Measurements from ENCODE around the gene RPS6KA3. TPM values are rescaled to one million over a fixed set of nuclear protein-coding genes. Genes with fewer than 3 reads are reported as not detected.

RPS6KA3 gene
- total RNA-seq, 1 donor from 2014 or later = 43.0 TPM

DNA sequence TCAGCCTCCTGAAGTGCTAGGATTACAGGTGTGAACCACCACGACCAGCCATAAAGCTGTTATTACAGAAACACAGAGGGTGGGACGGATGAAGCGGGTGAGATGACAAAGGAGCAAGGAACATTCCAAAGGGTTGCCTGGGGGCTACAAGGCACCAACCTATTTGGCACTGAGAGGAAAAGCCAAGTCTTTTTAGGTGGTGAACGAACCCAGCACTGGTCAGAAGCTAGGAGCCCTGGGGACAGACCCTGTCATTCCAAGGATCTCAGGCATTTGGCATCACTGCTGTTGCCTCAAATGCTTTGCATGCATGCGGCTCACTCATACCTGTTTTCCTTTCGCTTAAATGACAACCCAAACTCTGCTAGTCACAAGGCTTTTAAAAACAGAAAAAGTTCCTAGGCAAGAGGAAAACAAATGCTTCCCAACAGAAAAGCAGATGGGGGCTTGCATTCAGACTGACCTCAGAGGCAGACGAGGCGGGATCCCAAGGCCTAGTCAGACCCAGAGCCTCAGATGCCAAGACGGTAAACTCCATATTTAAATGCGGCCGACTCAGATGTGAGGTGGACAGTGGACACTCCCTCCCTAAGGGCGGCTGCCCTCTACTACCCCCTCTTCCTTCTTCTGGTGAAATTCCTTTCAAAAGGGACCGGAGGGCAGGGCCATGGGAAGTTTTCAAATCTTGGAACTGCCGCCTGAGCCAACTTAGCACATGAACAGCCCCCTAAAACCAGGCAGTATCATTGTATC, 154.5 kb downstream of the RPS6KA3 start:
- no peaks in the 10 kb centered on the region for H3K36me3 ChIP-seq
- H3K27ac ChIP-seq = no peak overlapping the region
- TF ChIP-seq, protein P1, sequence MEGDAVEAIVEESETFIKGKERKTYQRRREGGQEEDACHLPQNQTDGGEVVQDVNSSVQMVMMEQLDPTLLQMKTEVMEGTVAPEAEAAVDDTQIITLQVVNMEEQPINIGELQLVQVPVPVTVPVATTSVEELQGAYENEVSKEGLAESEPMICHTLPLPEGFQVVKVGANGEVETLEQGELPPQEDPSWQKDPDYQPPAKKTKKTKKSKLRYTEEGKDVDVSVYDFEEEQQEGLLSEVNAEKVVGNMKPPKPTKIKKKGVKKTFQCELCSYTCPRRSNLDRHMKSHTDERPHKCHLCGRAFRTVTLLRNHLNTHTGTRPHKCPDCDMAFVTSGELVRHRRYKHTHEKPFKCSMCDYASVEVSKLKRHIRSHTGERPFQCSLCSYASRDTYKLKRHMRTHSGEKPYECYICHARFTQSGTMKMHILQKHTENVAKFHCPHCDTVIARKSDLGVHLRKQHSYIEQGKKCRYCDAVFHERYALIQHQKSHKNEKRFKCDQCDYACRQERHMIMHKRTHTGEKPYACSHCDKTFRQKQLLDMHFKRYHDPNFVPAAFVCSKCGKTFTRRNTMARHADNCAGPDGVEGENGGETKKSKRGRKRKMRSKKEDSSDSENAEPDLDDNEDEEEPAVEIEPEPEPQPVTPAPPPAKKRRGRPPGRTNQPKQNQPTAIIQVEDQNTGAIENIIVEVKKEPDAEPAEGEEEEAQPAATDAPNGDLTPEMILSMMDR (IDR thresholded peaks at IDR 0.05) = no peak
- no peak overlapping the region for H3K4me3 ChIP-seq
- intact Hi-C loops (cut with DNase I) = no loop called here
- no peak for DNase-seq (ENCODE audit: low spot score in 2 of 2)
- H3K27me3 ChIP-seq = peaks cover 5% of the 10 kb centered on the region
- H3K9me3 ChIP-seq = no peaks in the 10 kb centered on the region
- no peaks in the 10 kb centered on the region for H3K4me1 ChIP-seq

GRCh38 chrX:20111271-20111670, 155.4 kb downstream of the RPS6KA3 start:
- Histone ChIP-seq H3K4me3 (no peak overlapping the region), H3K27me3 (peaks cover 4% of the 10 kb centered on the region), H3K4me1 (no peaks in the 10 kb centered on the region), H3K9me3 (no peaks in the 10 kb centered on the region), H3K27ac (no peak overlapping the region), H3K36me3 (no peaks in the 10 kb centered on the region)
- TF ChIP-seq, protein P1 (IDR thresholded peaks at IDR 0.05) = no peak
- no peak for DNase-seq (ENCODE audit: low spot score in 2 of 2)
- intact Hi-C loops (cut with DNase I) = no loop called here

GRCh38 chrX:20101934-20102581, 164.7 kb downstream of the RPS6KA3 start:
- no peaks in the 10 kb centered on the region for H3K4me1 ChIP-seq
- H3K4me3 ChIP-seq = no peak overlapping the region
- intact Hi-C loops (cut with DNase I) = loop anchor here (10.0 kb wide), 1 partner anchor 707 kb away; no protein-coding TSS in a partner anchor
- H3K36me3 ChIP-seq = no peaks in the 10 kb centered on the region
- H3K9me3 ChIP-seq = no peaks in the 10 kb centered on the region
- no peak for DNase-seq (ENCODE audit: low spot score in 2 of 2)
- TF ChIP-seq, protein P1 (IDR thresholded peaks at IDR 0.05) = no peak
- no peaks in the 10 kb centered on the region for H3K27me3 ChIP-seq
- H3K27ac ChIP-seq = no peak overlapping the region

Other genes starting within 250 kb of the RPS6KA3 start
- not detected for gene MAP7D2, start 150.0 kb downstream of the RPS6KA3 start, total RNA-seq
- gene EIF1AX, start 125.1 kb downstream of the RPS6KA3 start, total RNA-seq = 29.3 TPM

Data from ascending aorta (tissue), 2 donors.